HG02852 (cell line): ENCODE data around the gene CMPK1.

ENCODE experiments used
- ATAC-seq: cut with Tn5 transposase; IDR thresholded peaks from one replicate; pipeline ENCODE4 v1.9.1; 2021; ENCODE audit warnings: mild to moderate bottlenecking, moderate library complexity; ENCODE audit not compliant: unreplicated experiment

CMPK1 gene

DNA sequence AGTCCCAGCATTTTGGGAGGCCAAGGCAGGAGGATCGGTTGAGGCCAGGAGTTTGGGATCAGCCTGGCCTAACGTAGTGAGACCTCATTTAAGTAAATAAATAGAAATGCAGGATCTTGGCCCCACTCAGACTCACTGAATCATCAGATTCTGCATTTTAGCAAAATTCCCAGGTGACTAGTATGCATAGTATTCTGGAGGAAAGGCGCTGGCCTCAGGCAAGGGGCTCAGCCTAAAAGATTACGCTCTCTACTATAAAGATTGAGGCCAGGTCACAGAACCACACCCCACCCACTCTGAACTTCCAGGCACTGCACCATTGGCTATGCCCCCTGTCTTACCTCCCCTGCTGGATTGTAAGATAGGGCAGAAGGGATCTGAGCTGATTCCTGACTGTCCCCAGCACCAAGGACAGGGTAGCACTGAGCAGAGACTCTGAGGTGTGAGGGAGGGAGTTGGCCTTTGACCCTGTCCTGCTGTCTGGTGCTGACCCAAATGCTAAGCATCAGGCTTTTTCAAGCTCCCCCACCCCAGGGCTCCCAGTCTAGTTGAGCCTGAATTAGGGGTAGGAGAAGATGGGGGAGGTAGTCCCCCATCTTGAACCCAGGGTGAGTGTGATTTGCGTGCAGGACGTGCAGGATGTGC, 85.2 kb downstream of the CMPK1 start:
- ATAC-seq, result no peak

DNA sequence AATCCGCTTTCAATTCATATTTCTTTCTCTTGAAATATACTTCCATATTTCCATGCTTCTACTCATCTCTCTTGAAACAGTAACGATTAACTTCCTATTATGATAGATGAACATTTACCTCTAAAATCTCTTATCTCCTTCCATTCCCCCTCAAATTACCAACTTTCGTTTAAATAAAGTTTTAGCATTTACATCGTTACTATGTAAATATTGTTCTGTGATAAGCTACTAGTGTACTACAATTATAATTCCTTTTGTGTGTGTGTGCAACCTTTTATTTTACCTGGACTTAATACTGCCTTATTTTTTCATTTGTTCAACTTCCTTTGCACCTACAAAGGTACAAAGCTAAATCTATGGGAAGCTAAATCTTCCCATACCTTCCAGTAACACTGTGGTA, 87.0 kb downstream of the CMPK1 start:
- no peak for ATAC-seq

DNA sequence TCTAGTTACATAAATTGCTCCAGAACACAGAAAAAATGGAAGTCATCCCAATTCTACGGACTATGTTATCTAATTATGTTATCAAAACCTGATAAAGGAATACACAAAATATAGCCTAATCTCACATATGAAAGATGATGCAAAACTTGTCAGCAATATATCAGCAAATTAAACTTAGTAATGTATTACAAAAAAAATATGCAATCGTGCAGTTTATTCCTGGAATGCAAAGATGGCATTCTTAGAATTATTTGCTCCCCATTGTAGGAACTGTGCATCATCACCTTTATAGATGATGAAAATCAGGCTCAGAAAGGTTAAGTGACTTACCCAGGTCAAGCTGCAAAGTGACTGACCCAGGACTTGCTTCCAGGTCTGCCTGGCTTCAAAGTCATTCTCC, 90.3 kb downstream of the CMPK1 start:
- ATAC-seq, result no peak

DNA sequence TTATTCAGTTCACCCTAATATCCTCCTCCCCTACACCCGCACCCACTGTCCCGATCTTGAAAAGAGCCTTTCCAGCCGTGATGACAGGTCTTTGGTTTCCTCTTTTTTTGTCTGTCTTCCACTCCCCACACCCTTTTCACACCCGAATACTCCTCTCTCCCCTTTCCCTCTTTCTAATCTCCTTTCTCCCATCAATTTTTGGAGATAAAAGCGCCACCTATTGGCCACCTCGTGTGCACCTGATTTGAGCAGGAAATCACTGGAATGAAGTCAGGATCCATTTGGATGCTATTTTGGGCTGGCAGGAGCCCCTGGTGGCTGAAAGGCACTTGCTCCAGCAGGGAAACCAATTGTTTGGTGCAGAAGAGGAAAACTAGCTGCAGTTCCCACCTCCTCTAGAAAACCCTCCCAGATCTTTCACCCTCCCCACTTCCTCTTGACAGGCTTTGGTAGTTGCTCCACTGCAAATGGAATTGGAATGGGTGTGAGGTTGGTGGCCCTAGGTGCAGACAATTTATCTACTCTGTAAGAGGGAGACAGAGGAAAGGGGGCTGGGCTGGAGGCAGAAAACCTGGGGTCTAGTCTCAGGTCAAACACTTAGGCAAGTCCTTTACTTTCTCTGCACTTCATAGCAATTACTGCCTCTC, 90.9 kb downstream of the CMPK1 start:
- no peak for ATAC-seq
